Lower lobe of right lung (tissue), 2 donors: ENCODE results near the gene MRPL2. TPM values are rescaled to one million over a fixed set of nuclear protein-coding genes. Genes with fewer than 3 reads are reported as not detected.

ENCODE experiments used
- ATAC-seq, 2 donors: fragments of 200-7000 bp; cut with Tn5 transposase; one replicate each; pipeline ENCODE4 v1.9.1; 2020 to 2022; ENCODE audit warnings: mild to moderate bottlenecking in 2 of 2, moderate library complexity in 2 of 2
- DNase-seq: peaks from one replicate; pipeline ENCODE4 v3.0.0-alpha.2; 2020
- H3K27ac ChIP-seq: fragments of 200-600 bp; one replicate; pipeline ENCODE4 v1.8.0; 2022
- H3K27me3 ChIP-seq: fragments of 200-600 bp; one replicate; pipeline ENCODE4 v1.8.0; 2022; ENCODE audit warnings: low read depth
- H3K36me3 ChIP-seq: fragments of 200-600 bp; one replicate; pipeline ENCODE4 v1.8.0; 2022; ENCODE audit warnings: mild to moderate bottlenecking
- H3K4me1 ChIP-seq: fragments of 200-600 bp; one replicate; pipeline ENCODE4 v1.8.0; 2022
- H3K4me3 ChIP-seq: fragments of 200-600 bp; one replicate; pipeline ENCODE4 v1.8.0; 2022; ENCODE audit warnings: mild to moderate bottlenecking
- H3K9me3 ChIP-seq: fragments of 200-600 bp; one replicate; pipeline ENCODE4 v1.8.0; 2022
- CTCF ChIP-seq: fragments of 200-600 bp; IDR thresholded peaks from one replicate; pipeline ENCODE4 v1.8.0; 2022; ENCODE audit warnings: antibody characterized with exemption, mild to moderate bottlenecking
- intact Hi-C: fragments of 100-400 bp; cut with DNase I; formaldehyde crosslinking; loops from one replicate; pipeline ENCODE4 v1.11.0; 2022
- total RNA-seq: library from RNA; stranded (reverse); fragmentation: NEBNext Ultra II Directional; extraction: Animal tissue kit (Norgen Biotek cat#: 25700); gene quantifications from one replicate; pipeline ENCODE4 v1.2.1, GENCODE V29; 2021
- donor health status: DM: no; HTN: yes; CAD: no; lungs with severe emphysema.

Gene MRPL2
- total RNA-seq, 1 donor from 2014 or later = 40.1 TPM

- Histone ChIP-seq H3K9me3 (no peaks in the 10 kb centered on the region), H3K27ac (peak overlapping the region; percentile 78), H3K4me1 (peaks cover 43% of the 10 kb centered on the region), H3K4me3 (no peak overlapping the region), H3K27me3 (no peaks in the 10 kb centered on the region), H3K36me3 (no peaks in the 10 kb centered on the region)
- ATAC-seq (no peak), DNase-seq (no peak)
- no peak for TF ChIP-seq CTCF
- intact Hi-C loops = no loop called here
These were observed 38.3 kb upstream of the MRPL2 start for GRCh38 chr6:43097502-43097901.

GRCh38 chr6:43097098-43097489 is 37.9 kb upstream of the MRPL2 start:
- H3K27me3 ChIP-seq = no peaks in the 10 kb centered on the region
- peak overlapping the region; percentile 78 for H3K27ac ChIP-seq
- peaks cover 43% of the 10 kb centered on the region for H3K4me1 ChIP-seq
- TF ChIP-seq CTCF = no peak
- ATAC-seq (peak; percentile 3 to 6), DNase-seq (no peak)
- intact Hi-C loops = no loop called here
- no peaks in the 10 kb centered on the region for H3K9me3 ChIP-seq
- no peaks in the 10 kb centered on the region for H3K36me3 ChIP-seq
- H3K4me3 ChIP-seq = peak overlapping the region; percentile 37

GRCh38 chr6:43096451-43097097 is 37.3 kb upstream of the MRPL2 start:
- TF ChIP-seq CTCF = no peak
- intact Hi-C loops = no loop called here
- H3K4me3 ChIP-seq = peak overlapping the region; percentile 37
- H3K4me1 ChIP-seq = peaks cover 47% of the 10 kb centered on the region
- ATAC-seq = peak; percentile 89 to 90
- H3K27ac ChIP-seq = peak overlapping the region; percentile 78
- no peaks in the 10 kb centered on the region for H3K27me3 ChIP-seq
- no peaks in the 10 kb centered on the region for H3K9me3 ChIP-seq
- peak; percentile 69 for DNase-seq
- no peaks in the 10 kb centered on the region for H3K36me3 ChIP-seq

- DNase-seq (no peak), ATAC-seq (no peak)
- no peaks in the 10 kb centered on the region for H3K36me3 ChIP-seq
- no peaks in the 10 kb centered on the region for H3K27me3 ChIP-seq
- H3K27ac ChIP-seq = peak overlapping the region; percentile 78
- H3K9me3 ChIP-seq = no peaks in the 10 kb centered on the region
- peak overlapping the region; percentile 37 for H3K4me3 ChIP-seq
- H3K4me1 ChIP-seq = peaks cover 53% of the 10 kb centered on the region
- TF ChIP-seq CTCF = no peak
- intact Hi-C loops = no loop called here
These were observed 36.7 kb upstream of the MRPL2 start for GRCh38 chr6:43095939-43096338.

- ATAC-seq (peak; percentile 30 to 48), DNase-seq (no peak)
- Histone ChIP-seq H3K9me3 (no peaks in the 10 kb centered on the region), H3K27ac (peak overlapping the region; percentile 60), H3K27me3 (no peaks in the 10 kb centered on the region), H3K36me3 (no peaks in the 10 kb centered on the region), H3K4me1 (peaks cover 74% of the 10 kb centered on the region), H3K4me3 (peak overlapping the region; percentile 42)
- no peak for TF ChIP-seq CTCF
- intact Hi-C loops = no loop called here
These were observed 34.4 kb upstream of the MRPL2 start for GRCh38 chr6:43093436-43094289.
